ENCODE results near the gene SERINC2. TPM values are rescaled to one million over a fixed set of nuclear protein-coding genes. Genes with fewer than 3 reads are reported as not detected.

The SERINC2 gene
- total and polyA plus RNA-seq, 2 of the 8 experiments (the other 6 are each of a cell fraction or from before 2014, with no cell fraction given) = 31.4 to 60.0 TPM

GRCh38 chr1:31441558-31441957 lies 28.5 kb downstream of the SERINC2 start:
- ChIA-PET POLR2A (ENCODE audit: partially characterized antibody) (no interaction called here), CTCF (ENCODE audit: partially characterized antibody) (interaction anchor here (0.8 to 4.6 kb wide), 8 partner anchors 19 to 258 kb away, joined by 3 to 19 read pairs (median 4); no protein-coding TSS in a partner anchor)
- Histone ChIP-seq H3K9me3 (ENCODE audit: insufficient read depth in 2 of 2, low read depth in 1 of 2, low read length in 1 of 2) (peaks cover 7 to 10% of the 10 kb centered on the region in 2 experiments; a peak in 3 of 4 replicates), H4K20me1 (replicated peaks in 1 of 2; ENCODE audit: control insufficient read depth in 1 of 2, insufficient read depth in 2 of 2, low read length in 2 of 2) (peaks cover 0 to 2% of the 10 kb centered on the region in 2 experiments), H3K9ac (replicated peaks in 1 of 4; ENCODE audit: extremely low read depth in 1 of 4, low read depth in 3 of 4, low read length in 3 of 4) (no peak overlapping the region), H4K8ac (ENCODE audit: extremely low read depth, insufficient read depth, low read length) (no peak overlapping the region), H3K4me1 (replicated peaks in 1 of 4; ENCODE audit: control insufficient read depth in 3 of 4, insufficient read depth in 4 of 4, low read length in 3 of 4) (no peaks in the 10 kb centered on the region; a peak in 2 of 7 replicates), H3K27me3 (replicated peaks in 1 of 4; ENCODE audit: control insufficient read depth in 3 of 4, extremely low read depth in 1 of 4, insufficient read depth in 3 of 4, low read length in 3 of 4) (no peaks in the 10 kb centered on the region), H3K4me3 (ENCODE audit: extremely low read depth in 1 of 4, insufficient read depth in 2 of 4, low read depth in 3 of 4, low read length in 4 of 4) (no peak overlapping the region), H2AFZ (ENCODE audit: low read length) (no peak overlapping the region), H3K14ac (ENCODE audit: insufficient read length) (no peak overlapping the region), H3K79me2 (ENCODE audit: control insufficient read depth in 1 of 2, insufficient read depth in 2 of 2, low read length in 2 of 2) (no peaks in the 10 kb centered on the region), H2AK5ac (ENCODE audit: low read depth, low read length) (no peak overlapping the region), H2BK20ac (ENCODE audit: low read length) (no peak overlapping the region), H3K23me2 (ENCODE audit: low read depth, low read length) (no peaks in the 10 kb centered on the region), H3K4me2 (ENCODE audit: insufficient read depth in 1 of 2, low read depth in 2 of 2, low read length in 2 of 2) (no peak overlapping the region), H3K18ac (ENCODE audit: extremely low read depth, low read length) (no peak overlapping the region), H4K5ac (ENCODE audit: insufficient read length, low read depth, low read length) (no peak overlapping the region), H3K4ac (replicated peaks; ENCODE audit: insufficient read length, low read depth, low read length) (no peak overlapping the region), H3K56ac (replicated peaks; ENCODE audit: insufficient read length, low read depth, low read length) (no peak overlapping the region), H2BK15ac (ENCODE audit: low read length) (no peak overlapping the region), H2BK12ac (ENCODE audit: low read depth, low read length) (no peak overlapping the region), H3K79me1 (ENCODE audit: low read depth, low read length) (no peaks in the 10 kb centered on the region; the same call in 1 of the 2 replicates), H4K91ac (replicated peaks; ENCODE audit: insufficient read length, low read length) (no peak overlapping the region), H3K23ac (ENCODE audit: insufficient read length) (no peak overlapping the region), H3K27ac (ENCODE audit: low read depth, low read length) (no peak overlapping the region), H2BK120ac (replicated peaks; ENCODE audit: low read depth, low read length) (no peak overlapping the region), H3K36me3 (ENCODE audit: control insufficient read depth in 2 of 4, insufficient read depth in 4 of 4, low read length in 3 of 4) (no peaks in the 10 kb centered on the region), H2BK5ac (ENCODE audit: low read depth, low read length) (no peak overlapping the region)
- no peak for TF ChIP-seq BCL11A (IDR thresholded peaks at IDR 0.05; ENCODE audit: low read depth in 2 of 2, low read length in 2 of 2)
- TF ChIP-seq PHF8 (conservative IDR thresholded peaks at IDR 0.05; ENCODE audit: low read depth, low read length) = no peak
- no peak for TF ChIP-seq CHD1 (IDR thresholded peaks at IDR 0.05; ENCODE audit: low read depth, low read length)
- FAIRE-seq (no peak), DNase-seq (ENCODE audit: low read depth in 1 of 2, low spot score in 2 of 2) (no peak)
- WGBS, 2 experiments (ENCODE audit: extremely low coverage in 1 of 2, insufficient coverage in 1 of 2, insufficient read length in 1 of 2, insufficient replicate concordance in 2 of 2, low coverage in 1 of 2, low lambda C conversion rate in 2 of 2, missing lambda C conversion rate in 1 of 2) = 87% methylated on average over 4 of the region's 4 CpGs; no CpG with 5 or more reads in 1 of the 2 experiments
